H1 (cell line): ENCODE measurements around the gene RAB31. TPM values are rescaled to one million over a fixed set of nuclear protein-coding genes. Genes with fewer than 3 reads are reported as not detected.

Experiments used
- CTCF ChIA-PET: fragments of 300-600 bp; sonication (Branson Sonifier 250); formaldehyde crosslinking; loops from one replicate; lab custom pipeline; 2021; ENCODE audit not compliant: partially characterized antibody; lab: Charles Lee
- POLR2A ChIA-PET: fragments of 300-600 bp; sonication (Branson Sonifier 250); formaldehyde crosslinking; loops from one replicate; lab custom pipeline; 2021; ENCODE audit warnings: inconsistent platforms; ENCODE audit not compliant: partially characterized antibody; lab: Charles Lee
- DNase-seq, 2 experiments: peaks; one replicate each; pipeline versions ENCODE4 v3.0.0 to v3.0.0-alpha.2; 2010 to 2022; ENCODE audit warnings: low spot score in 2 of 2, low read depth in 1 of 2, mixed read lengths in 1 of 2
- FAIRE-seq: peaks from 2 replicates; lab custom pipeline; 2011; peaks lifted over from hg19 to GRCh38; lab: Jason Lieb, UNC
- H2AFZ ChIP-seq: 2 replicates; pipeline ENCODE4 v1.8.1; 2012; ENCODE audit warnings: low read length, inconsistent platforms
- H2AK5ac ChIP-seq: 2 replicates; pipeline ENCODE4 v1.6.1; 2013; ENCODE audit warnings: low read depth, low read length
- H2BK120ac ChIP-seq: replicated peaks from 2 replicates; pipeline ENCODE3; 2013; ENCODE audit warnings: low read depth, low read length, inconsistent platforms
- H2BK12ac ChIP-seq: 2 replicates; pipeline ENCODE4 v1.6.1; 2013; ENCODE audit warnings: low read depth, low read length
- H2BK15ac ChIP-seq: 2 replicates; pipeline ENCODE4 v1.6.1; 2013; ENCODE audit warnings: low read length
- H2BK20ac ChIP-seq: 2 replicates; pipeline ENCODE4 v1.6.1; 2013; ENCODE audit warnings: low read length
- H2BK5ac ChIP-seq: 2 replicates; pipeline ENCODE4 v1.6.1; 2013; ENCODE audit warnings: low read depth, low read length
- H3K14ac ChIP-seq: 2 replicates; pipeline ENCODE4 v1.6.1; 2013; ENCODE audit warnings: inconsistent platforms; ENCODE audit not compliant: insufficient read length
- H3K18ac ChIP-seq: 2 replicates; pipeline ENCODE4 v1.6.1; 2013; ENCODE audit warnings: low read length; ENCODE audit errors: extremely low read depth
- H3K23ac ChIP-seq: 2 replicates; pipeline ENCODE4 v1.6.1; 2013; ENCODE audit warnings: inconsistent platforms; ENCODE audit not compliant: insufficient read length
- H3K23me2 ChIP-seq: 2 replicates; pipeline ENCODE4 v1.6.1; 2013; ENCODE audit warnings: low read depth, low read length
- H3K27ac ChIP-seq: 2 replicates; pipeline ENCODE4 v1.6.1; 2011; ENCODE audit warnings: low read depth, low read length, inconsistent platforms
- H3K27me3 ChIP-seq, 4 experiments: replicated peaks in 1 of 4; 1 replicate in 1 of 4; 2 replicates in 3 of 4; pipeline versions ENCODE4 v1.6.1 to v1.8.1; 2011 to 2013; ENCODE audit warnings: low read length in 3 of 4, mild to moderate bottlenecking in 3 of 4, inconsistent platforms in 2 of 4, mixed read lengths in 2 of 4, moderate library complexity in 1 of 4; ENCODE audit not compliant: control insufficient read depth in 3 of 4, insufficient read depth in 3 of 4; ENCODE audit errors: extremely low read depth in 1 of 4
- H3K36me3 ChIP-seq, 4 experiments: 2 replicates each; pipeline versions ENCODE4 v1.6.1 to v1.8.1; 2011 to 2013; ENCODE audit warnings: mild to moderate bottlenecking in 4 of 4, low read length in 3 of 4, moderate library complexity in 2 of 4, control low read depth in 1 of 4, inconsistent platforms in 1 of 4; ENCODE audit not compliant: insufficient read depth in 4 of 4, control insufficient read depth in 2 of 4
- H3K4ac ChIP-seq: replicated peaks from 2 replicates; pipeline ENCODE3; 2013; ENCODE audit warnings: low read length, low read depth, mixed read lengths, inconsistent platforms; ENCODE audit not compliant: insufficient read length
- H3K4me1 ChIP-seq, 4 experiments: replicated peaks in 1 of 4; 1 replicate in 1 of 4; 2 replicates in 3 of 4; pipeline versions ENCODE4 v1.6.1 to v1.8.1; 2011 to 2013; ENCODE audit warnings: low read length in 3 of 4, inconsistent platforms in 2 of 4, mixed read lengths in 1 of 4; ENCODE audit not compliant: insufficient read depth in 4 of 4, control insufficient read depth in 3 of 4
- H3K4me2 ChIP-seq, 2 experiments: 2 replicates each; pipeline versions ENCODE4 v1.6.1 to v1.8.1; 2011 to 2013; ENCODE audit warnings: low read depth in 2 of 2, low read length in 2 of 2, control low read depth in 1 of 2, inconsistent platforms in 1 of 2, mild to moderate bottlenecking in 1 of 2; ENCODE audit not compliant: insufficient read depth in 1 of 2
- H3K4me3 ChIP-seq, 4 experiments: fragments of 200-600, 300-600 bp in 1 of 4; sonication (generic), shearing (Covaris generic), sonication (Bioruptor Twin) in 1 of 4; 2 replicates each; pipeline versions ENCODE4 v1.5.1 to v1.8.1; 2011 to 2016; ENCODE audit warnings: low read length in 4 of 4, low read depth in 3 of 4, control low read depth in 2 of 4, inconsistent platforms in 2 of 4, mild to moderate bottlenecking in 2 of 4, mixed read lengths in 1 of 4, moderate library complexity in 1 of 4; ENCODE audit not compliant: insufficient read depth in 2 of 4; ENCODE audit errors: extremely low read depth in 1 of 4
- H3K56ac ChIP-seq: replicated peaks from 2 replicates; pipeline ENCODE3; 2013; ENCODE audit warnings: low read depth, mild to moderate bottlenecking, mixed read lengths, low read length, inconsistent platforms; ENCODE audit not compliant: insufficient read length
- H3K79me1 ChIP-seq: 2 replicates; pipeline ENCODE4 v1.6.1; 2013; ENCODE audit warnings: low read depth, low read length, control low read depth
- H3K79me2 ChIP-seq, 2 experiments: 2 replicates each; pipeline versions ENCODE4 v1.6.1 to v1.8.1; 2012 to 2013; ENCODE audit warnings: low read length in 2 of 2, mild to moderate bottlenecking in 2 of 2, inconsistent platforms in 1 of 2; ENCODE audit not compliant: insufficient read depth in 2 of 2, control insufficient read depth in 1 of 2
- H3K9ac ChIP-seq, 4 experiments: replicated peaks in 1 of 4; 1 replicate in 1 of 4; 2 replicates in 3 of 4; pipeline versions ENCODE4 v1.6.1 to v1.8.1; 2011 to 2013; ENCODE audit warnings: low read depth in 3 of 4, low read length in 3 of 4, control low read depth in 2 of 4, mild to moderate bottlenecking in 2 of 4, moderate library complexity in 2 of 4, inconsistent platforms in 1 of 4; ENCODE audit errors: extremely low read depth in 1 of 4
- H3K9me3 ChIP-seq, 2 experiments: 2 replicates each; pipeline versions ENCODE4 v1.6.1 to v1.8.1; 2012 to 2013; ENCODE audit warnings: mild to moderate bottlenecking in 2 of 2, moderate library complexity in 2 of 2, control low read depth in 1 of 2, inconsistent platforms in 1 of 2, low read depth in 1 of 2, low read length in 1 of 2, mixed read lengths in 1 of 2; ENCODE audit not compliant: insufficient read depth in 2 of 2
- H4K20me1 ChIP-seq, 2 experiments: replicated peaks in 1 of 2; 2 replicates each; pipeline versions ENCODE3 to v1.8.1; 2011 to 2013; ENCODE audit warnings: inconsistent platforms in 2 of 2, low read length in 2 of 2, mild to moderate bottlenecking in 1 of 2; ENCODE audit not compliant: insufficient read depth in 2 of 2, control insufficient read depth in 1 of 2
- H4K5ac ChIP-seq: 2 replicates; pipeline ENCODE4 v1.6.1; 2013; ENCODE audit warnings: low read length, low read depth, mixed read lengths, inconsistent platforms; ENCODE audit not compliant: insufficient read length
- H4K8ac ChIP-seq: 2 replicates; pipeline ENCODE4 v1.8.0; 2013; ENCODE audit warnings: mild to moderate bottlenecking, moderate library complexity, low read length, inconsistent platforms; ENCODE audit not compliant: insufficient read depth; ENCODE audit errors: extremely low read depth
- H4K91ac ChIP-seq: replicated peaks from 2 replicates; pipeline ENCODE3; 2013; ENCODE audit warnings: low read length, mixed read lengths, inconsistent platforms; ENCODE audit not compliant: insufficient read length
- CTBP2 ChIP-seq: IDR thresholded peaks from 2 replicates; pipeline ENCODE4 v1.7.0; 2011; ENCODE audit warnings: borderline replicate concordance, mild to moderate bottlenecking, moderate library complexity, mixed read lengths, low read length; ENCODE audit not compliant: insufficient read depth, insufficient read length
- JUND ChIP-seq: IDR thresholded peaks from 2 replicates; pipeline ENCODE4 v1.6.1; 2011; ENCODE audit warnings: mild to moderate bottlenecking, improper control_type of control experiment, low read length
- KDM4A ChIP-seq: IDR thresholded peaks from one replicate; pipeline ENCODE4 v1.7.1; 2012; ENCODE audit warnings: low read depth, mild to moderate bottlenecking, moderate library complexity, low read length, inconsistent platforms; ENCODE audit not compliant: severe bottlenecking
- NANOG ChIP-seq: IDR thresholded peaks from 2 replicates; pipeline ENCODE4 v1.6.1; 2011; ENCODE audit warnings: low read length, low read depth, mild to moderate bottlenecking, inconsistent platforms; ENCODE audit not compliant: insufficient read depth, poor library complexity, severe bottlenecking
- NRF1 ChIP-seq: IDR thresholded peaks from 2 replicates; pipeline ENCODE4 v1.6.1; 2011; ENCODE audit warnings: mild to moderate bottlenecking, low read depth, low read length, improper control_type of control experiment
- POLR2A ChIP-seq, 2 experiments: IDR thresholded peaks; 1 replicate in 1 of 2; 2 replicates in 1 of 2; pipeline ENCODE4 v1.6.1; 2011; ENCODE audit warnings: low read depth in 2 of 2, low read length in 2 of 2, mild to moderate bottlenecking in 2 of 2; ENCODE audit errors: control extremely low read depth in 1 of 2
- POU5F1 ChIP-seq: IDR thresholded peaks from 2 replicates; pipeline ENCODE4 v1.6.1; 2011; ENCODE audit warnings: low read depth, mild to moderate bottlenecking, low read length, moderate library complexity
- SAP30 ChIP-seq: fragments of 300-600 bp; sonication (generic); IDR thresholded peaks from 2 replicates; pipeline ENCODE4 v1.7.1; 2012; ENCODE audit warnings: low read length, moderate library complexity, mild to moderate bottlenecking, inconsistent platforms; ENCODE audit not compliant: insufficient read depth, insufficient replicate concordance
- USF2 ChIP-seq: IDR thresholded peaks from 2 replicates; pipeline ENCODE4 v1.6.1; 2011; ENCODE audit warnings: low read length, improper control_type of control experiment
- YY1 ChIP-seq: IDR thresholded peaks from 2 replicates; pipeline ENCODE4 v1.6.1; 2011; ENCODE audit warnings: low read depth, mild to moderate bottlenecking, low read length
- WGBS, 2 experiments: shearing (Covaris generic) in 1 of 2; methylation state at CpG; one replicate each; pipeline versions ENCODE4 v1.1.6 to v1.1.7; 2013 to 2015; ENCODE audit warnings: low lambda C conversion rate in 2 of 2, mixed read lengths in 2 of 2, inconsistent platforms in 1 of 2, low coverage in 1 of 2, missing lambda C conversion rate in 1 of 2; ENCODE audit not compliant: insufficient replicate concordance in 2 of 2, insufficient coverage in 1 of 2, insufficient read length in 1 of 2; ENCODE audit errors: extremely low coverage in 1 of 2, missing lambda C conversion rate in 1 of 2; 5-methylcytosine and 5-hydroxymethylcytosine counted together
- polyA plus RNA-seq, 7 experiments: library from polyadenylated mRNA; depleted of rRNA in 3 of 7; stranded (reverse) in 5 of 7; unstranded in 2 of 7; fragments of >200 nt in 5 of 7; fragments of 200-250 nt in 2 of 7; gene quantifications; 1 replicate in 5 of 7; 2 replicates in 1 of 7; 4 replicates in 1 of 7; pipeline versions ENCODE4 v1.2.1 to v1.2.3, GENCODE V29; 2011 to 2013; ENCODE audit warnings: missing spikeins in 2 of 7, mixed read lengths in 2 of 7
- total RNA-seq: library from RNA; stranded (reverse); fragmentation: NEBNext Ultra II Directional; extraction: Animal tissue kit (Norgen Biotek cat#: 25700); gene quantifications from 2 replicates; pipeline ENCODE4 v1.2.1, GENCODE V29; 2021

Gene RAB31
- total and polyA plus RNA-seq, 2 of the 8 experiments (the other 6 are each of a cell fraction or from before 2014, with no cell fraction given): 15.2 to 40.9 TPM

GRCh38 chr18:9726936-9727335 lies 18.8 kb downstream of the RAB31 start:
- CTCF ChIA-PET: interaction anchor here (0.7 to 1.5 kb wide), 3 partner anchors 10 to 115 kb away, joined by 3 to 6 read pairs (median 3); no protein-coding TSS in a partner anchor
- no peak overlapping the region for H2BK15ac ChIP-seq
- no peak overlapping the region for H2AK5ac ChIP-seq
- POLR2A ChIA-PET: no interaction called here
- no peak overlapping the region for H3K23ac ChIP-seq
- H4K20me1 ChIP-seq: no peaks in the 10 kb centered on the region
- H2AFZ ChIP-seq: no peak overlapping the region
- H4K5ac ChIP-seq: no peak overlapping the region
- WGBS, 2 experiments: 87% methylated on average over 2 of the region's 2 CpGs; no CpG with 5 or more reads in 1 of the 2 experiments
- no peaks in the 10 kb centered on the region for H3K23me2 ChIP-seq
- H3K27me3 ChIP-seq: no peaks in the 10 kb centered on the region
- no peak overlapping the region for H3K9ac ChIP-seq
- no peak overlapping the region for H3K27ac ChIP-seq
- peaks cover 0 to 3% of the 10 kb centered on the region in 2 experiments; a peak in 1 of 4 replicates for H3K79me2 ChIP-seq
- TF ChIP-seq CTBP2 (no peak), JUND (no peak), YY1 (no peak), NANOG (no peak), SAP30 (no peak), USF2 (no peak), KDM4A (no peak), POU5F1 (no peak), POLR2A (IDR thresholded peaks at IDR 0.05; ENCODE audit: control extremely low read depth in 1 of 2, low read depth in 2 of 2, low read length in 2 of 2) (no peak), NRF1 (no peak)
- FAIRE-seq (no peak), DNase-seq (no peak)
- no peak overlapping the region for H2BK120ac ChIP-seq
- H2BK5ac ChIP-seq: no peak overlapping the region
- H3K56ac ChIP-seq: no peak overlapping the region
- no peak overlapping the region for H3K14ac ChIP-seq
- peaks cover 0 to 4% (median 0%) of the 10 kb centered on the region in 4 experiments; a peak in 1 of 7 replicates for H3K4me1 ChIP-seq
- no peak overlapping the region for H3K4ac ChIP-seq
- H2BK20ac ChIP-seq: no peak overlapping the region
- H3K4me2 ChIP-seq: no peak overlapping the region
- no peaks in the 10 kb centered on the region; the same call in none of the 2 replicates for H3K79me1 ChIP-seq
- H2BK12ac ChIP-seq: no peak overlapping the region
- no peak overlapping the region for H4K8ac ChIP-seq
- no peaks in the 10 kb centered on the region for H3K36me3 ChIP-seq
- no peak overlapping the region for H3K4me3 ChIP-seq
- H4K91ac ChIP-seq: no peak overlapping the region
- H3K9me3 ChIP-seq: no peaks in the 10 kb centered on the region
- H3K18ac ChIP-seq: no peak overlapping the region
